Stimulated activated CD8-positive, alpha-beta memory T cell treated with anti-CD3 and anti-CD28 coated beads, Interleukin-12 subunit alpha, Interleukin-12 subunit beta, amount 100 ng/mL, for 1 hour (primary cell): Measurements from ENCODE around the gene CLIP2.
"Not testable (repeated sequence)": the region's sequence is repeated elsewhere in the genome, so short reads cannot be mapped to it uniquely, and the experiment has no call there.

ENCODE experiments used
- DNase-seq: peaks from one replicate; pipeline ENCODE4 v3.0.0-alpha.2; 2020; ENCODE audit warnings: low read depth

The CLIP2 gene

DNA sequence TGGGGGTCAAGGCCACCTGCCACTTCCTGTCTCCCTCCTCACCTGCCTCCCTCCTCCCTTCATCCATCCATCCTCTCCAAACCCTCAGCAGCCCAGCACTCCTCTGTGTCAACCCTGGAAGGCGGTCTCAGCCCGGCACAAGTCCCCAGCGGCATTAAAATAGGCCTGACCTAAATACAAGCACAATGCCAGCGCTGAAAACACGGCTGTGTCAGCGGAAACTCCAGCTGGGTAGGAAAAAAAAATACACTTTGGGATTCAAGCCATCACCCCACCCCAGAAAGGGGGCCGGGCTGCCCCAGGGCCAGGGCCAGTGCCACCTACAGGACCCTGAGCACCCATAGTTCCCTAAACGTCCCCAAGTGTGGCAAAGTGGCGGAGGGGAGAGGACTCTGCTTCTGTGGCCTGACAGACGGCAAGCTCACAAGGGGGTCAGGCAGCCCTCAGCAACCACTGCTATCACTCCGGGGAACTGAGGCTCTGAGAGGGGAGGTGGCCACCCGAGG, 141.8 kb downstream of the CLIP2 start:
- no peak for DNase-seq

DNA sequence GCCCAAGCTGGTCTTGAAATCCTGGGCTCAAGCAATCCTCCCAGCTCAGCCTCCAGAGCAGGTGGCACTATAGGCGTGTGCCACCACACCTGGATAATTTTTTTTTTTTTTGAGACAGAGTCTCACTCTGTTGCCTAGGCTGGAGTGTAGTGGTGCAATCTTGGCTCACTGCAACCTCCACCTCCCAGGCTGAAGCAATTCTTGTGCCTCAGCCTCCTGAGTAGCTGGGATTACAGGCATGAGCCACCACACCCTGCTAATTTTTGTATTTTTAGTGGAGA, 148.0 kb downstream of the CLIP2 start:
- DNase-seq, result not testable (repeated sequence)

DNA sequence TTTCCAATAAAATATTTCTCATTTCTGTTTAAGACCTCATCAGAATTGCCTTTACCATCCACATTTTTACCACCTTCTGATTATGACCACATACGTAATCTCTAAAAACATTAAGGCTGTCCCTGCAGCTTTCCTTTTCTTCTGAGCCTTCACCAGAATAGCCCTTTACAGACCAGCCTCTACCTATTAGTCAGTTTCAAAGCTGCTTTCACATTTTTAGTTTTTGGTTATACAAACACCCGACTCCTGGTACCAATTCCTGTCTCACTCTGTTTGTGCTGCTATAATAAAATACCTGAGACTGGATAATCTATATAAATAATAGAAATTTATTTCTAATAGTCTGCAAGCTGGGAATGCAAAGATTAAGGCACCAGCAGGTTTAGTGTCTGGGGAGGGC, 149.1 kb downstream of the CLIP2 start:
- DNase-seq, result no peak

DNA sequence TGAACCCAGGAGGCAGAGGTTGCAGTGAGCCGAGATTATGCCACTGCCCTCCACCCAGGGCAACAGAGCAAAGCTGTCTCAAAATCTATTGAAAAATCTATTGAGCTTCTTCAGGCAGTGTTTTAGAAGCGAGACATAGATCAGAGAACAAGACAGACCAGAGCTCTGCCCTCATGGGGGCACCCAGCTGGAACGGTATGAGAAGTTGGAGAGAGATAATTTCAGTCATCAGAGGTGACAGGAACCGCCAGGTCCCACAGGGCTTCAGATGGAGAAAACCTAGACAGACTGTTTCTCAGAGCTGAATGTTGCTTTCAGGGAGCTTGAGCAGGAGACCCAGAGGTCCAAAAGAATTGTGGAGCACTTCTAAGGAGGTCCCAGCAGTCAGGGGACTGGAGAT, 150.3 kb downstream of the CLIP2 start:
- DNase-seq, result no peak

DNA sequence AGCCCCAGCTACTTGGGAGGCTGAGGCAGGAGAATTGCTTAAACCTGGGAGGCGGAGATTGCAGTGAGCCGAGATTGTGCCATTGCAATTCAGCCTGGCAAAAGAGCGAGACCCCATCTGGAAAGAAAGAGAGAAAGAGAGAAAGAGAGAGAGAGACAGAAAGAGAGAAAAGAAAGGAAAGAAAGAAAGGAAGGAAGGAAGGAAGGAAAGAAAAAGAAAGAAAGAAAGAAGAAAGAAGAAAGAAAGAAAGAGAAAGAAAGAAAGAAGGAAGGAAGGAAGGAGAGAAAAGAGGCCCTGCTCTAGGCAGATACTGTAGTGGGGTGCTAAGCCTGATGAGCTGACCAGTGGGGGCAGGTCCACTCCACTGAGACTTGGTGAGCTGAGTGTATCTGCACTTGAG, 150.9 kb downstream of the CLIP2 start:
- not testable (repeated sequence) for DNase-seq

DNA sequence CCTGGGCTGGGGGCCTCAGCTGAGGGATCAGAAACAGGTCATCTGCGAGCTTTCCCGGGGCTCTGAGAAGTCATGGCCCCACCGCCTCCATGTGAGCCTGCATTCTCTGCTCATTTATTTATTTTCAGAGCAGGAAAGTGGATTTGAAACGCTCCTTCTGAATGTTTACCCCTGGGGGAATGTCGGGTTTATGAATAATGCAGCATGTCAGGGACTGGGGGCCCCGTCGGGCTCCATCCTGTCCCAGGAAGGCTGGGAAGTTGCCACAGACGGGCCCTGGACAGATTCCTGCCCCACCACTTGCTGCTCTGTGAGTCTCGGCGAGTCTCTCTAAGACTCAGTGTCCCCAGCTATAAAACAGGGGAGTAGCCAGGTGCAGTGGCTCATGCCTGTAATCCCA, 152.6 kb downstream of the CLIP2 start:
- DNase-seq, result no peak

DNA sequence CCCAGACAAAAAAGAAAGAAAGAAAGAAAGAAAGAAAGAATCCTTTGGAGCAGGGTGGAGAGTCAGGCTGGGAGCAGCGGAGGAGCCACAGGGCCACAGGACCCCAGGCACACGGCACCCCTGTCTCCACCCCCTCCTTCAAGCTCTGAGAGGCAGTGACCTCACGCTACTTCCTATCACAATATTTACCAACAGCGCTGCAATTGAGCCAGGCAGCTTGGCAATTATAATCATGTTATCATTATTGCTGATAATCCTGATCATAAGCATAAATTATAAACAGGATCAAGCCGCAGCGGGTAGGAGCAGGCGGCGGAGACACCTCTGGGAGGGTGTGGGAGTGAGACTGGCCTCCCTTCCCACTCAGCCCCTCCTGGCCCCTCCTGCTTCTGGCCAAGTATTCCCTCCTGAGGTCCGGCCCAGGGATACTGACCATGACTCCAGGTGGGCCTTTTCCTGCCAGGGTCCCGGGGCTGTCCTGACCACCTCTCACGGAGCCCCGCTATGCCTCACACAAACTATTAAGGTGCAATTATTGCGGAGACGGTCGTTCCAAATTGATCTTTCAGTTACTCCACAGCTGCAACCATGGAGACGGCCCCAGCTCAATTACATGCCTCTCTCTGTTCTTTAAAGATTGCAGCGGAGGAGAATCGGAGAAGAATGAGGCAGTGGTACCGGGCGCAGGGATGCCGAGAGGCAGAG, 154.5 kb downstream of the CLIP2 start:
- no peak for DNase-seq

DNA sequence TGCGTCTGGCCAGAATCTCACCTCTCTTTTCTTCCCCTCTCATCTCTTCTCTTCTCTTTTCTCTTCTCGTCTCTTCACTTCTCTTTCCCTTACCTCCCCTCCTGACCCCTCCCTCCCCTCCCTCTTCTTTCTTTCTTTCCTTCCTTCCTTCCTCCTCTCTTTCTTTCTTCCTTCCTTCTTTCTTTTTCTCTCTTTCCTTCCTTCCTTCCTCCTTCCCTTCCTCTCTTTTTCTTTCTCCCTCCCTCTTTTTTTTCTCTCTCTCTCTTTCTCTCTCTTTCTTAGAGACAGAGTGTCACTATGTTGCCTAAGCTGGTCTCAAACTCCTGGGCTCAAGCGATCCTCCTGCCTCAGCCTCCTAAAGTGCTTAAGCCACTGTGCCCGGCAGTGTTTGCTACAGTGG, 159.9 kb downstream of the CLIP2 start:
- no peak for DNase-seq

DNA sequence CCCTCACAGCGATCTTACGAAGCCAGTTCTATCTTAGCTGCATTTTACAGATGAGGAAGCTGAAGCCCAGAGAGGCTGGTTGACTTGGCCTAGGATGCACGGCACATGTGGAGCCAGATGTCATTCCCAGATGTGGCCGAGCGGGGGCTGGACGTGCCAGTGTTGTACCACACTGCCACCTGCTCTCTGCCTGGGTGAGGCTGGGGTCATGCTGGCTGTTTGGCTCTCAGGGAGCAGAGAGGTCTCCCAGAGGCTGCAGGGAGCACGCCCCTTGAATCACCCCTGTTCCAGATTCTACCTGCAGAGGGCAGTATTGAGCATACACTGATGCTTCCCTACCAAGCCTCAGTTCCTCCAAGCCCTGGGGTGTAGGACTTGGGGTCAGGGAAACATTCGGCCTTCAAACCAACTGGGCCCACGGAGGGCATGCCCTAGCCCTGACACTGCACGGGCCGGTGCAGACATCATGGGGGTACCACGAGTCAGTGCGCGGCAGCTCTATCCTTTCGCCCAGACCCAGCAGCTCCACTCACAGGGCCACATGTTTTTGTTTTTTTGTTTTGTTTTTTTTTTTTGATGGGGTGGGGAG, 160.7 kb downstream of the CLIP2 start:
- peak; percentile 46 for DNase-seq

DNA sequence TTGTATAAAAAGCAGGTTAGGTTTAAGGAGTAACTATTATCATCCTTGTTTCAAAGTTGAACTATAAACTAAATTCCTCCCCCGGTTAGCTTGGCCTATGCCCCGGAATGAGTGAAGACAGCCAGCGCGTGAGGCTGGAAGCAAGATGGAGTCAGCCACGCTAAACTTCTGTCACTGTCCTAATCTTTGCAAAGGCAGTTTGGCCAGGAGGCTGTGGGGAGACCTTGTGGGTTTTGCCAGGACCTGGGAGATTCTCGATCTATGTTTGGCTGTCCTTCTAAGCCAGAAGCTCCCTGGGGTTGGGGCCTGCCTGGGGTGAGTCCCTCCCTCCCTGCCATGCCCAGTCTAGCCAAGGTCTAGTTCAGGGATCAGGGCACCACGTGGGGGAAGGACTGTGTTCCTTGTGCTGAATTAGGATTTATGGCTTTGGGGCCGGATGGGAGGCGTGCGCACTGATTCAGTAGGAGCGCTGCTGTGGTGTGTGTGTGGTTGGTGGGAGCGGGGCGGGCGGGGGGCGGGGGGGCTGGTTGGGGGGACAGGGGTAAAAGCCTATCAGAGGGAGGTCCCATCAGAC, 163.6 kb downstream of the CLIP2 start:
- DNase-seq, result no peak

DNA sequence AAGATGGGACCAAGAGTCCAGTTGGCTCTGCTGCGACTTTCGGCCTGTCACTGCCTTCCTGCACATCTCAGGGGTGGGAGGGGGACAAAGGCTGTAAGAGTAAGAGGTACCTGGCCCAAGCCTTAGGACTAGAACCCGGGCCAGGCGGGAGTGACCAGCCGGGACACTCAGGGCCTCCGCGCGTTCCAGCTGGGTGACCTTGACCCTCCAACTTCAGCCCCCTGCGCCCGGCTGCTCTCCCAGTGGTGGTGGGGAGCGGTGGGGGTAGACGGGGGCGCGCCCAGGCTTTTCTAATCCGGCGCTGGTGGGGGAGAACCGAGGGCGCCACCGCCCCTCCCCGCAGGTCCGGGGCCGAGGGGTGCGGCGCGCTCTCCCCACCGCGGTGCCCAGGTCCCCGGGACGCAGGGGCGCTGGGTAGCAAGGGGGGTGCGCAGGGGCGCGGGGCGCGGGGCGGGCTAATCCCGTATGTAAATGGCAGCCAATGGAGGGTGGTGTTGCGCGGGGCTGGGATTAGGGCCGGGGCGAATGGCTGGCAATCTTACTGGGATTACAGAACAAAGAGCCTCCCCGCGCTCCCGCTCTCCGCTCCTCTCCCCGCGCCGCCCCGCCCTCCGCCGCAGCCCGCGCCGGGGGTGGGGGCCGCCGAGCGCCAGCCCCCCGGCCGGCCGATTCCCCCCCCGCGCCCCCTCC, 164.3 kb downstream of the CLIP2 start, which contains the start of gene GTF2IRD1:
TSS of gene GTF2IRD1 (plus strand) at position 585 of the 690 bp plus-strand sequence. CDS start 54,175 bp downstream, outside the sequence.
- DNase-seq, result peak; percentile 12

DNA sequence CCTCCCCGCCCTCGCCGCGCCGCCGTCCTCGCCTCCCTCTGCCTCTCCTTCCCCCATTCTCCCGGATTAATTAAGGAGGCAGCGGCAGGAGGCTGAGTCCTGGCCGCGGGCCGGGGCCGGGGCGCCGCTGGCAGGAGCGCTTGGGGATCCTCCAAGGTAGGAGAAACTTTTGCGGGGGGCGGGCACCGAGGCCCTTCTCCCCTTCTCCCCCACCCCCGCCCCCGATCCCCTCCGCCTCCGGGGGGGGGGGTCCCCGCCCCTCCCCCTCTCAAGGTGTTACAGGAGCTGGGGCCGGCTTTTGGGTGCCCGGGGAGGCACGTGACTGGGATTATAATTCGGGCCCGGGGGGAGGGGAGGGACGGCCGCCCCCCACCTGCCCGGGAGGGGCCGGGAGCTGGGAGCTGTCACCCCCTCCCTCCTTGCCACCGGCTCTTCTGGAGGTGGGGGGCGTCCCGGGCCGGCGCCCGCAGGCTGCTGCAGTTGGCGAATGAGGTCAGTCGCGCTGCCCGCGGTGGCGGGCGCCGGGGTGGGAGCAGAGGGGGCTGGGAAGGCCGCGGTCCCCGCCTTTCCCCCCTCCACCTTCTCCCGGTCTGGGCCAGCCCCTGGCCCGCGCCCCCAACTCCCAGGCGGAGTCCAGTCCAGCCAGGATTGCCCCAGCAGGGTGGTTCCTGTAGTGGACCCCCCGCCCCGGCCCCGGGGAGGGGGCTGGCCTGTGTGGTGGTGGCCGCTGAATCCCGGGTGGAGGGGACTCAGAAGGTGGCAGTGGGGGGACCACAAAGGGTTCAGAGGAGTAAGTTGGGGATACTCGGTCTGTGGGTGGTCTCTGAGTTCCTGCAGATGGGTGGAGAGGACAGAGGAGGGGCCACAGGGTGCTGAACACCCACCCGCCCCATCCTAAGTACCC, 165.1 kb downstream of the CLIP2 start:
- DNase-seq, result no peak

DNA sequence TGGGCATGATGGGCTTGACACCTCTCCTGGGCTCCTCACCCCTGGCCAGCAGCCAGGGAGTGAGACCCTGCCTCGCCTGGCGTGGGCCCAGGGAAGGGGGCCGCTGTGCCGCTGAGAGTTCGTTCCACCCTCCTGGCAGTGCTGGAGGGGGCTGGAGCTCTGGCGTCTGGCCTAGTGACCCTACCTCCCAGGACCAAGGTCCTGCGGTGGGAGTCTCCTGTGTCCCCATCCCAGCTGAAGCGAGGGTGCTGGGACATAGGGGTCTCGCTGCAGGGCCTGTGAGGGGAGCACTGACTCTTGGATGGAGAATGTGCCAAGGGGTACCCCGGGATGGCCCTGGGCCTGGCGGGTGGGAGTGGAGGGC, 165.7 kb downstream of the CLIP2 start:
- no peak for DNase-seq

DNA sequence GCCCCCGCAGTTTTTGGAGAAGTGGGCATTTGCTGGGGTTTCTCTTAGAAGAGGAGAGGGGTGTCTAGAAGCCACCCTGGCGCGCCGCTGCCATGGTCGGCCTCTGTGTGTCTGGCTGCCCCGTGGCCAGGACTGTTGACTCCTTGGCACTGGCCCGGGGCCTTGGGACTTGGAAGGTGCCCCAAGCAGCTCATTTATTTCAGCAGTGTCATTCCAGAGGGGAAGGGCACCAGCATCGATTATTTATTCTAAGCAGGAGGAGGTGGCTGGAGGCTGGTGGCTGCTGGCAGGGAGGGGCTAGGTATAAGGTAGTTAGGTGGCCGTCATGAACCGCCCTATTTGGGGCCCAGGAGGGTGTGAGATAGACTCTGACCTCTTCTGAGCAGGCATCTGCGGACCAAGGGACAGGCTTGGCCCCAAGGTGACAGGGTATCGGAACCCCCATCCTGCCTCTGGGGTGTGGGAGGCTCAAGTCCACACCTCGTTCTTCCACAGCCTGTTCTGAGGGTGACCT, 166.1 kb downstream of the CLIP2 start:
- DNase-seq, result no peak
